Subcutaneous adipose tissue (tissue), 4 donors: Measurements from ENCODE around the gene SIRPA. TPM values are rescaled to one million over a fixed set of nuclear protein-coding genes. Genes with fewer than 3 reads are reported as not detected.

Experiments used
- CTCF ChIP-seq: fragments of 450-650 bp; IDR thresholded peaks from one replicate; pipeline ENCODE4 v1.5.1; 2016; ENCODE audit warnings: low read depth, mild to moderate bottlenecking, control low read depth, antibody characterized with exemption, moderate library complexity
- total RNA-seq, 4 donors: library from RNA; depleted of rRNA; stranded (reverse); fragments of >200 nt; gene quantifications; one replicate each; pipeline ENCODE4 v1.1.0, GENCODE V29; 2016

The SIRPA gene
- total RNA-seq, 4 donors from 2014 or later: 35.0 to 101 (median 53.1) TPM

GRCh38 chr20:1941226-1941625 lies 46.0 kb downstream of the SIRPA start:
- TF ChIP-seq CTCF: no peak

GRCh38 chr20:1942061-1942460 lies 46.9 kb downstream of the SIRPA start:
- TF ChIP-seq CTCF: no peak

GRCh38 chr20:1942486-1943274 lies 47.5 kb downstream of the SIRPA start:
- no peak for TF ChIP-seq CTCF

GRCh38 chr20:1943275-1944002 lies 48.2 kb downstream of the SIRPA start:
- no peak for TF ChIP-seq CTCF

- TF ChIP-seq CTCF: no peak
Observed at GRCh38 chr20:1944345-1945091, 49.3 kb downstream of the SIRPA start.

GRCh38 chr20:1945134-1945618 lies 50.0 kb downstream of the SIRPA start:
- no peak for TF ChIP-seq CTCF

- TF ChIP-seq CTCF: no peak
Observed at GRCh38 chr20:1945660-1946059, 50.5 kb downstream of the SIRPA start.
